Endometrial microvascular endothelial cells (primary cell): ENCODE results near the gene ATP5PO. TPM values are rescaled to one million over a fixed set of nuclear protein-coding genes. Genes with fewer than 3 reads are reported as not detected.

Experiments used
- in situ Hi-C: cut with HindIII; loops from 2 replicates; pipeline ENCODE4 v1.10.0; 2017; ENCODE audit warnings: low sequenced_read_pairs, low pct_unique_long_range_greater_than_20kb; ENCODE audit errors: inconsistent ontology term
- total RNA-seq: library from RNA; depleted of rRNA; stranded (reverse); fragments of >200 nt; gene quantifications from one replicate; pipeline ENCODE4 v1.2.3, GENCODE V29; 2015; ENCODE audit errors: inconsistent ontology term

The ATP5PO gene
- total RNA-seq: 258 TPM

- in situ Hi-C loops: no loop called here
Observed at GRCh38 chr21:33915368-33916199, at the start of gene ATP5PO. Gene ATP5PO, minus strand, starts transcription at chr21:33915804. Its CDS starts 41 bp downstream, at chr21:33915763.

- in situ Hi-C loops: no loop called here
Observed at GRCh38 chr21:33964706-33965325, 49.2 kb upstream of the ATP5PO start.

GRCh38 chr21:33963848-33964555, 48.4 kb upstream of the ATP5PO start:
- in situ Hi-C loops: no loop called here

- in situ Hi-C loops: no loop called here
Observed at GRCh38 chr21:33962290-33962689, 46.7 kb upstream of the ATP5PO start.

- in situ Hi-C loops: no loop called here
Observed at GRCh38 chr21:33961061-33961460, 45.5 kb upstream of the ATP5PO start.

- in situ Hi-C loops: no loop called here
Observed at GRCh38 chr21:33959680-33960079, 44.1 kb upstream of the ATP5PO start.

GRCh38 chr21:33954395-33954794, 38.8 kb upstream of the ATP5PO start:
- in situ Hi-C loops: no loop called here

- in situ Hi-C loops: no loop called here
Observed at GRCh38 chr21:33951276-33952178, 35.9 kb upstream of the ATP5PO start.

- in situ Hi-C loops: no loop called here
Observed at GRCh38 chr21:33950431-33951079, 35.0 kb upstream of the ATP5PO start.

- in situ Hi-C loops: no loop called here
Observed at GRCh38 chr21:33949516-33950430, 34.2 kb upstream of the ATP5PO start.

- in situ Hi-C loops: no loop called here
Observed at GRCh38 chr21:33948951-33949444, 33.4 kb upstream of the ATP5PO start.

- in situ Hi-C loops: no loop called here
Observed at GRCh38 chr21:33948096-33948950, 32.7 kb upstream of the ATP5PO start.

- in situ Hi-C loops: no loop called here
Observed at GRCh38 chr21:33947451-33948095, 32.0 kb upstream of the ATP5PO start.

- in situ Hi-C loops: no loop called here
Observed at GRCh38 chr21:33945652-33946270, 30.2 kb upstream of the ATP5PO start.

GRCh38 chr21:33944185-33944763, 28.7 kb upstream of the ATP5PO start:
- in situ Hi-C loops: no loop called here
